Fibroblast of skin of left quadriceps (primary cell): ENCODE measurements around the gene CPSF4L.

Source experiments
- DNase-seq, 2 experiments: peaks; one replicate each; pipeline ENCODE4 v3.0.0-alpha.2; 2013; ENCODE audit warnings: low read depth in 2 of 2

The CPSF4L gene

GRCh38 chr17:73203788-73204479 is 57.7 kb downstream of the CPSF4L start:
- DNase-seq: no peak

GRCh38 chr17:73203135-73203787 is 58.4 kb downstream of the CPSF4L start:
- no peak for DNase-seq

- no peak for DNase-seq
Observed at GRCh38 chr17:73201215-73202069, 60.2 kb downstream of the CPSF4L start.

- DNase-seq: no peak
Observed at GRCh38 chr17:73200476-73200875, 61.2 kb downstream of the CPSF4L start.

- no peak for DNase-seq
Observed at GRCh38 chr17:73199751-73200317, 61.8 kb downstream of the CPSF4L start.

- DNase-seq: no peak
Observed at GRCh38 chr17:73198930-73199260, 62.8 kb downstream of the CPSF4L start.
